GM12801 (cell line): ENCODE results near the gene DLL1.

Source experiments
- TF ChIP-seq, protein P1 (sequence below): IDR thresholded peaks from one replicate; pipeline ENCODE4 v1.5.1; 2011; ENCODE audit warnings: control low read depth; ENCODE audit not compliant: insufficient read length; ENCODE audit errors: extremely low read depth

Gene DLL1

GRCh38 chr6:170285482-170285881 is 5.4 kb downstream of the DLL1 start:
- TF ChIP-seq, protein P1, sequence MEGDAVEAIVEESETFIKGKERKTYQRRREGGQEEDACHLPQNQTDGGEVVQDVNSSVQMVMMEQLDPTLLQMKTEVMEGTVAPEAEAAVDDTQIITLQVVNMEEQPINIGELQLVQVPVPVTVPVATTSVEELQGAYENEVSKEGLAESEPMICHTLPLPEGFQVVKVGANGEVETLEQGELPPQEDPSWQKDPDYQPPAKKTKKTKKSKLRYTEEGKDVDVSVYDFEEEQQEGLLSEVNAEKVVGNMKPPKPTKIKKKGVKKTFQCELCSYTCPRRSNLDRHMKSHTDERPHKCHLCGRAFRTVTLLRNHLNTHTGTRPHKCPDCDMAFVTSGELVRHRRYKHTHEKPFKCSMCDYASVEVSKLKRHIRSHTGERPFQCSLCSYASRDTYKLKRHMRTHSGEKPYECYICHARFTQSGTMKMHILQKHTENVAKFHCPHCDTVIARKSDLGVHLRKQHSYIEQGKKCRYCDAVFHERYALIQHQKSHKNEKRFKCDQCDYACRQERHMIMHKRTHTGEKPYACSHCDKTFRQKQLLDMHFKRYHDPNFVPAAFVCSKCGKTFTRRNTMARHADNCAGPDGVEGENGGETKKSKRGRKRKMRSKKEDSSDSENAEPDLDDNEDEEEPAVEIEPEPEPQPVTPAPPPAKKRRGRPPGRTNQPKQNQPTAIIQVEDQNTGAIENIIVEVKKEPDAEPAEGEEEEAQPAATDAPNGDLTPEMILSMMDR = no peak

GRCh38 chr6:170284866-170285469 is 5.9 kb downstream of the DLL1 start:
- TF ChIP-seq, protein P1 = no peak

DNA sequence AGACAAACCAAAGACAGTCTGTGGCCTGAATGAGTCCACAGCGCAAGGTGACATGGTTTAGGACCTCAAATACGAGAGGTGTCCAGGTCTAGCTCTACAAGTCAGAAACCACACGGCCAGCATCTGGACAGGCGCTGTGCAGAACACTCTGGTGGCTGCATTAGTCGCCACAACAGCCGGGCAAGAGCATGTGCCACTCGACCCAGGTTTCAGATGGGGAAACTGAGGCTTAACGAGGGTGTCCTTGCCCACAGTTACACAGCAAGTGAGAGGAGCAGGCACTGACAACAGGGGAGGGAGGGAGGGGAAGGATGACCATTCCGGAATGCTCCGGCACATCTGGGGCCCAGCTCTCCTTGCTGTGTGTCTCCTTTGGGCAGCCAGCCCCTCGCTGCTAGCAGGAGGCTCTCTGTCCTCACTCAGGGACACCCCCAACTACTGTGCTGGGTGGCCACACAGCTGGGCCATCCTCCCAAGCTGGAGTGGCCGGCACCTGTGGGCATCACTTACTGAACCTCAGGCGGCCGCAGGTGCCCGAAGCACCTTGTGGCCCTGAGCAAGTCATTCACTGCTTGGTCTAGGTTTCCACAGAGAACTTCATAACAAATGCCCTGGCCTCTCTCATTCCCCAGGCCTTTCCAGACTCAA is 6.6 kb downstream of the DLL1 start:
- TF ChIP-seq, protein P1 = no peak

GRCh38 chr6:170283212-170284081 is 7.4 kb downstream of the DLL1 start:
- TF ChIP-seq, protein P1 = no peak

- TF ChIP-seq, protein P1 = no peak
These were observed 8.2 kb downstream of the DLL1 start for GRCh38 chr6:170282512-170283158.

DNA sequence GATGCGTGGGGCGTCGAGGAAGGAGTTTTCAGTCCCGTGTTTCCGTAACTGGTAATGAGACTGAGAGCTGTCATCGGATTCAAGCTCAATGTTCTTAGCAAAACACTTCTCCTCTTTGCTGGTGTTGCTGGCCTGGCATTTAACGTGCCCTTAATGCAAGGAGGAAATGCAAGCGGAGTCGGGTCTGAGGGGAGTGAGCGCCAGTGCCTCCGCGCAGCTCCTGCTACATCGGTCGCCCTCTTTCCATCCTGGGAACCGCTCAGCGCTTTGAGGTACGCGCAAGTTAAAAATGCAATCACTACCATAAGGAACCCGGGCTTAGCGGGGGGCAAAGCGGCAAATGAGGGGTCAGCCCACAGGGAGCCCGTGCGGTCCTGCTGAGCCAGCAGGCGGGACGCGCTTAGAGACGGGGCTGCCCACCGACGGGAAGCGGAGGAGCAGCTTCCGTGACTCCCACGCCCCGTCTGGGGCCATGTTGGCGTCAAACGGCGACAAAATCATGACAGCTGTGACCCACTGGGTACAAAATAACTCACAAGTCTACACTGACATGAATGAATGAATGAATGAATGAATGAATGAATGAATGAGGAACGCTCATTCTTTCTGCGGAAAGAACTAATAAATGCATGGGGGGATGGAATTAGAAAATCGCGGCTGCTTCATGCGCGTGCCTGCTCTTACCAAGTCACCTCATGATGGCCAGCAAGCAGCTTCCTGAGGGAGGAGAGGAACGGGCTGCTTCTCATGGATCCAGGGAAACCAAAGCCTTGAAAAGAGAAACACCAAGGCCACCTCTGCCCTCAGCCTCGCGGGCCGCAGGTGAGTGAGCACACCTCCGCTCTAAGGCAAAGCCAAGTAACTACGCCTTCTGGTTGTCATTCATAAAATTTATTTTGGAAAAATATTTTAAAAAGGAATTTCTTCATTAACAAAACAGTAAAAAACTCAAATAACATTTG is 9.3 kb downstream of the DLL1 start:
- TF ChIP-seq, protein P1 = no peak
